GM18498 (cell line): ENCODE measurements around the gene CDH23.
A peak's percentile ranks its signal among the peaks of the same experiment; 100 is the strongest.

Experiments used
- ATAC-seq: cut with Tn5 transposase; IDR thresholded peaks from one replicate; pipeline ENCODE4 v1.9.1; 2021; ENCODE audit warnings: mild to moderate bottlenecking, moderate library complexity; ENCODE audit not compliant: unreplicated experiment

CDH23 gene

DNA sequence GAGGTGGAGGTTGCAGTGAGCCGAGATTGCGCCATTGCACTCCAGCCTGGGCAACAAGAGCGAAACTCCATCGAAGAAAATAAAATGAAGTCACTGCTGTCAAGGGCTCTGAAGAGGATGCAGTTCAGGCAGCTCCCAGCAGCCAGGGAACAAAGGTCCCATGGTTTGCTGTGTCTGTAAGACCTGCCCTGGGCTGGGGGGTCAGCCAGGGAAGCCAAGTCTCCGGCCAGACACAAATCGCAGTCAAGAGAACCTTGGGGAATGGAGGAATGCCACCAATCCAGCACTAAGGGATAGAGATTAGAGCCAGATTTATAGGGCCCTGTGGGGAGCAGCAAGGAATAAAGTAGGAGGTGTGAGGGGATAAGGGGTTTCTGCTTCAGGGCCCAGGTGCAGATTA, 405.5 kb downstream of the CDH23 start:
- ATAC-seq: no peak

DNA sequence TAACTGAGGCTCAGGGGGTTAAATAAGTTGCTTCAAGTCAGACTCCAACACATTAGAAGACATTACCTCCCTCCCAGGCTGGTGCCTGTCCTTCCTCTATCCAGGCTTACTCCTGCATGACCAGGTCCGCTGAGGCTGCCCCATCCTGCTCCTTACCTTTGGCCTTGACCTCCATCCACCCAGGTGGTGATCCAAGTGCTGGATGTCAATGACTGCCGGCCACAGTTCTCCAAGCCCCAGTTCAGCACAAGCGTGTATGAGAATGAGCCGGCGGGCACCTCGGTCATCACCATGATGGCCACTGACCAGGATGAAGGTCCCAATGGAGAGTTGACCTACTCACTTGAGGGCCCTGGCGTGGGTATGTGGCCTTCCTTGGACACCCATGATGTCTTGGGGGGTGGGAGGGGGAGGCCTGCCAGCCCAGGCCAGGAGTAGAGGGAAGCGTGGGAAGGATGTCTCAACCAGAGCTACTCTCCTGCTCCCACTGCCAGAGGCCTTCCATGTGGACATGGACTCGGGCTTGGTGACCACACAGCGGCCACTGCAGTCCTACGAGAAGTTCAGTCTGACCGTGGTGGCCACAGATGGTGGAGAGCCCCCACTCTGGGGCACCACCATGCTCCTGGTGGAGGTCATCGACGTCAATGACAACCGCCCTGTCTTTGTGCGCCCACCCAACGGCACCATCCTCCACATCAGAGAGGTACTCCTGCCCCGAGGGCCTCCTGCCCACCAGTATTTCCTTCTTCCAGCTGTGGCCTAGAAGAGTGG, 406.2 kb downstream of the CDH23 start:
- ATAC-seq: no peak

- no peak for ATAC-seq
These were observed 407.4 kb downstream of the CDH23 start for GRCh38 chr10:71804077-71804476.

- ATAC-seq: no peak
These were observed 409.3 kb downstream of the CDH23 start for GRCh38 chr10:71805776-71806703.

DNA sequence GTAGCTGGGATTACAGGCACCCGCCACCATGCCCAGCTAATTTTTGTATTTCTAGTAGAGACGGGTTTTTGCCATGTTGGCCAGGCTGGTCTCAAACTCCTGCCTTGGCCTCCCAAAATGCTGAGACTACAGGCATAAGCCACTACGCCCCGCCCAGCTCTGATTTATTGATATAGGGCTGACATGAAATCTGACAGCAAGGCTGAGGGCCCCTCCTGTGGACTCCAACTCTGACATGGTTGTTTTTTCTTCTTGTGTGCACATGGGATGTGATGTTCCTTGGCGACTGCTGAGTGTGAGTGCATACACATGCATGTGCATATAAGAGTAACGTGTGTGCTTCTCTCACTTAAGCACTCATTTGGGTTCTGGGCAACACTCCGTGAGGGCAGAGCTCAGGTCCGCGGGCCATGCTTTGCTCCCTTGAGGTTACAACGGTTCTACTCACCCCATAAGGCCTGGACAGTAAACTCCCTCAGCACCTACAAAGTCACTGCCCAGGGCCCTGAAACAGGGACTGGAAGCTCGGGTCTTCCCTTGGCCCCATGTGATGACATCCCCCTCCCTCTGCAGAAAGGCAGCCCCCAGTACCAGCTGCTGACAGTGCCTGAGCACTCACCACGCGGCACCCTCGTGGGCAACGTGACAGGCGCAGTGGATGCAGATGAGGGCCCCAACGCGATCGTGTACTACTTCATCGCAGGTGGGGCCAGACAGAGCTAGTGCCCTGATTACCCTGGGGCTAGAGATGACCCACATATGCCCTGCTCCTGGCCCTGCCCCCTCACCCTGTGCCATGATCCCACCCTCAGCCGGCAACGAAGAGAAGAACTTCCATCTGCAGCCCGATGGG, 410.2 kb downstream of the CDH23 start:
- ATAC-seq: no peak

DNA sequence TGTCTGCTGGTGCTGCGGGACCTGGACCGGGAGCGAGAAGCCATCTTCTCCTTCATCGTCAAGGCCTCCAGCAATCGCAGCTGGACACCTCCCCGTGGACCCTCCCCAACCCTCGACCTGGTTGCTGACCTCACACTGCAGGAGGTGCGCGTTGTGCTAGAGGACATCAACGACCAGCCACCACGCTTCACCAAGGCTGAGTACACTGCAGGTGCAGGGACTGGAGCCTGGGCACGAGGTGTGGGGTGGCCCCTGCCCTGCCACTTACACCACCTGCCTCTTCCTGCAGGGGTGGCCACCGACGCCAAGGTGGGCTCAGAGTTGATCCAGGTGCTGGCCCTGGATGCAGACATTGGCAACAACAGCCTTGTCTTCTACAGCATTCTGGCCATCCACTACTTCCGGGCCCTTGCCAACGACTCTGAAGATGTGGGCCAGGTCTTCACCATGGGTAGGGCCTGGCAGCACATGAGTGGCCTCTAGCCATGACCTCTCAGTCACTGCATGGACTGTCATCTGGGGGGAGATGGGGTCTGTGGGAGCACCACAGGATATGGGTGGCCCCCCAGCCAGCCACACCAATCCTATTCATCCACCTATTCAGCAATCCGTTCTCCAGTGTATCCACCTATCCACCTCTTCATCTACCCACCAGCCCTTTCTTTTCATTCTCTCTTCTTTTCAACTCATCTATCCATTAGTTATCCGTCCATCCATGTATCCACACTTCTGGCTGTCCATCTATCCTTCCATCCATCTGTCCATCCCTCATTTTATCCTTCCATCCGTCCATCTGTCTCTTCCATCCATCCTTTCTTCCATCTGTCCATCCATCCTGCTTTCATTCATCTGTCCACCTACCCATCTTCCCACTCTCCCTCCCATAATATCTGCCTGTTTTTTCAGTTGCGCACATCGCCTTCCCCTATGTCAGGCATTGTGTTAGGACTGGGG, 411.1 kb downstream of the CDH23 start:
- ATAC-seq: no peak

DNA sequence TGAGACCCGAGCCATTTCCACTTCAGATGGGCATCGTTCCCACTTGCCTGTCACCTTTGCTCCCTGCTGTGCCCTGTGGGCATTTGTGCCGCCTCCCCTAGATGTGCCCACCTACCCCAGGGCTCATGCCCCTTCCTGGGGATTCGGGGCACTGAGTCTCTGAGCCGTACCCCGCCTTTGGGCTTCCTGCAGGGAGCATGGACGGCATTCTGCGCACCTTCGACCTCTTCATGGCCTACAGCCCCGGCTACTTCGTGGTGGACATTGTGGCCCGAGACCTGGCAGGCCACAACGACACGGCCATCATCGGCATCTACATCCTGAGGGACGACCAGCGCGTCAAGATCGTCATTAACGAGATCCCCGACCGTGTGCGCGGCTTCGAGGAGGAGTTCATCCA, 412.9 kb downstream of the CDH23 start:
- no peak for ATAC-seq

GRCh38 chr10:71810048-71810750, 413.5 kb downstream of the CDH23 start:
- ATAC-seq: no peak

- no peak for ATAC-seq
These were observed 414.6 kb downstream of the CDH23 start for GRCh38 chr10:71811351-71811750.

GRCh38 chr10:71812016-71812912, 415.5 kb downstream of the CDH23 start:
- peak; percentile 64 for ATAC-seq

GRCh38 chr10:71812913-71813590, 416.3 kb downstream of the CDH23 start:
- ATAC-seq: no peak

DNA sequence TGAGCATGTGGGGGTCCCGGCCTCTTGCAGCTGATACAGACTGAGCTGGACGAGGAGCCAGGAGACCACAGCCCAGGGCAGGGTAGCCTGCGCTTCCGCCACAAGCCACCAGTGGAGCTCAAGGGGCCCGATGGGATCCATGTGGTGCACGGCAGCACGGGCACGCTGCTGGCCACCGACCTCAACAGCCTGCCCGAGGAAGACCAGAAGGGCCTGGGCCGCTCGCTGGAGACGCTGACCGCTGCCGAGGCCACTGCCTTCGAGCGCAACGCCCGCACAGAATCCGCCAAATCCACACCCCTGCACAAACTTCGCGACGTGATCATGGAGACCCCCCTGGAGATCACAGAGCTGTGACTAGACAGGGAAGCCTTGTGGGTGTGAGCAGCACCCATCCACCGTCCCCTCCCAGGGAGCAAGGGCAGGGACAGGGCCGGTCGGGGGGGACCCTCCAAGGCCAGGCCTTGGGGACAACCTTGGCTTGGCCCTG, 418.2 kb downstream of the CDH23 start:
- no peak for ATAC-seq

DNA sequence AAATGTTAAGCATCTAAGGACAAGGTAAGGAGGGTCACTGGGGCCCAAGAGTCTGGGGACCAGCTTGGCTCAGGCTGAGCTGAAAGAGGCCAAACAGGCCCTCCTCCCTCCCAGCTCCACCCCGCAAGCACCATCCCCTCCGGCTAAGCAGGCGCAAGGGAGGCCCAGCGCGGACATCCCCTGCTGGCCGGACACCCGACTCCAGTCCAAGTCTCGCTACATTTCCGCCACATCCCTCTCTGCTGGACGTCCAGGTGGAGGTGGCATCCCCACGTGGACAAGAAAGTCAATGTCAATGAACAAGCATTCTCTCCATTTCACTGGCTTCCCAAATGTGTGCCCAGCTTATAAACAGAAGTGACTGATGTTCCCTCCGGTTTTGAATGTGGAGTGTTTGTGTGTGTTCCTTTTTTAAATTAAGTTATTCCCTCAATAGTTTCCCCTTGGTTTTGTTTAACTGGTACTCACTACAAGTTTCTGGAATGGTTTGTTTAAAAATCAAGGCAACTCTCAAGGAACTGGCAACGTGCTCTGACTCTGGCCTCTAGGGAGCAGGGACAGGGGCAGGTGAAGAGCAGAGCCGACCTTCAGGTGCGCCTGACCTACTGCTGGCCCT, 418.9 kb downstream of the CDH23 start:
- ATAC-seq: no peak

DNA sequence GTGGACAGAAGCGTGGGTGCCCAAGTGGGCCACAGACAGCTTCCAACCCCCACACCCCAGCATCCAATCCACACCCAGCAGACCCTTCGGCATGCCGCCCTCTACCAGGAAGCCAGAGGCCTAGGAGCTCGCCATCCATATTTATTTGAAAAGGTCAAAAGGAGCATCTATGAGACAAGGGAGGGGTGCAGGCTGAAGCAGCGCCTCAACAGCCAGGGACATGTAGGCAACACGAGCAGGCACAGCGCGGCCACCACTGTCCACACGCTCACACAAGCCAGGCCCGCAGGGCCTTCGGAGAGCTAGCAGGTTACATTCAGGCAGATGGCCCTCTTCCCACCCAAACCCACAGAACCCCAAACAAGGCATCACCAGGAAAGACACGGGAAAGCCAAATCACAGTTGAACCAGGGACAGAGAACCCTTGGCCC, 419.7 kb downstream of the CDH23 start:
- ATAC-seq: no peak

GRCh38 chr10:71816936-71817618, 420.4 kb downstream of the CDH23 start:
- ATAC-seq: no peak

- no peak for ATAC-seq
These were observed 421.3 kb downstream of the CDH23 start for GRCh38 chr10:71817831-71818655.
